Measurements from ENCODE around the gene IFT122.

IFT122 gene

DNA sequence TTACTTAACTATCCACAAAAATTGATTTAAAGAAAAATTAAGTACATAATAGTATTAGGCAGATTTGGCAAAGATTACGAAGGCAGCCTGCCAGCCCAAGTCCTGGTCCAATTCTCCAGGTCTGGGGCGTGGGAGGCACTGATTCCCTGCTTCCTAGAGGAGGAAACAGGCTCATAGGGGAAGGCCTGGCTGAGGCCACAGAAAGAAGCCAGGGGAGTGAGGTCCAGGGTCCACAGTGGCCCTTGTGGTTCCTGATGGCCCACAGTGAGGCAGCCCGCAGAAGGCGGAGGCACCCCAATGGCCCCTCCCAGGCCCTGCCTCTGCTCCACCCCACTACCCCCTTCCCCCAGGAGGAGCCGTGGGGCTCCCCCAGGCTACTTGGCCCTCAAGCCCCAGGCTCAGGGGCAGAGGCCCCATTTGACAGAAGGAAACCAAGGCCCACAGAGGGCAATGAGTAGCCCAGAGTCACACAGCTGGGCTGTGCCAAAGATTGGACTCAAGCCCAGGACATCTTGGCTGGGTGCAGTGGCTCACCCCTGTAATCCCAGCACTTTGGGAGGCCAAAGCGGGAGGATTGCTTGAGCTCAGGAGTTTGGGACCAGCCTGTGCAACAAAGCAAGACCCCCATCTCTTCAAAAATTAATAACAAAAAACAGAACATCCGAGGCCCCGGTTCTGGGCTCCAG lies 124.0 kb downstream of the IFT122 start:
- Histone ChIP-seq H3K9ac (no peak overlapping the region), H3K4me1 (no peaks in the 10 kb centered on the region), H3K4me3 (ENCODE audit: low read depth, low read length) (no peak overlapping the region), H3K4me2 (ENCODE audit: low read length) (no peak overlapping the region), H3K27ac (no peak overlapping the region), H3K79me2 (no peaks in the 10 kb centered on the region), H3K27me3 (ENCODE audit: control insufficient read depth, insufficient read depth, low read length) (no peaks in the 10 kb centered on the region), H3K9me3 (ENCODE audit: control insufficient read depth, low read length) (no peaks in the 10 kb centered on the region), H2AFZ (no peak overlapping the region), H3K36me3 (ENCODE audit: control insufficient read depth, insufficient read depth, low read length) (no peaks in the 10 kb centered on the region)
- TF ChIP-seq, protein P1, sequence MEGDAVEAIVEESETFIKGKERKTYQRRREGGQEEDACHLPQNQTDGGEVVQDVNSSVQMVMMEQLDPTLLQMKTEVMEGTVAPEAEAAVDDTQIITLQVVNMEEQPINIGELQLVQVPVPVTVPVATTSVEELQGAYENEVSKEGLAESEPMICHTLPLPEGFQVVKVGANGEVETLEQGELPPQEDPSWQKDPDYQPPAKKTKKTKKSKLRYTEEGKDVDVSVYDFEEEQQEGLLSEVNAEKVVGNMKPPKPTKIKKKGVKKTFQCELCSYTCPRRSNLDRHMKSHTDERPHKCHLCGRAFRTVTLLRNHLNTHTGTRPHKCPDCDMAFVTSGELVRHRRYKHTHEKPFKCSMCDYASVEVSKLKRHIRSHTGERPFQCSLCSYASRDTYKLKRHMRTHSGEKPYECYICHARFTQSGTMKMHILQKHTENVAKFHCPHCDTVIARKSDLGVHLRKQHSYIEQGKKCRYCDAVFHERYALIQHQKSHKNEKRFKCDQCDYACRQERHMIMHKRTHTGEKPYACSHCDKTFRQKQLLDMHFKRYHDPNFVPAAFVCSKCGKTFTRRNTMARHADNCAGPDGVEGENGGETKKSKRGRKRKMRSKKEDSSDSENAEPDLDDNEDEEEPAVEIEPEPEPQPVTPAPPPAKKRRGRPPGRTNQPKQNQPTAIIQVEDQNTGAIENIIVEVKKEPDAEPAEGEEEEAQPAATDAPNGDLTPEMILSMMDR (IDR thresholded peaks at IDR 0.05), result no peak

DNA sequence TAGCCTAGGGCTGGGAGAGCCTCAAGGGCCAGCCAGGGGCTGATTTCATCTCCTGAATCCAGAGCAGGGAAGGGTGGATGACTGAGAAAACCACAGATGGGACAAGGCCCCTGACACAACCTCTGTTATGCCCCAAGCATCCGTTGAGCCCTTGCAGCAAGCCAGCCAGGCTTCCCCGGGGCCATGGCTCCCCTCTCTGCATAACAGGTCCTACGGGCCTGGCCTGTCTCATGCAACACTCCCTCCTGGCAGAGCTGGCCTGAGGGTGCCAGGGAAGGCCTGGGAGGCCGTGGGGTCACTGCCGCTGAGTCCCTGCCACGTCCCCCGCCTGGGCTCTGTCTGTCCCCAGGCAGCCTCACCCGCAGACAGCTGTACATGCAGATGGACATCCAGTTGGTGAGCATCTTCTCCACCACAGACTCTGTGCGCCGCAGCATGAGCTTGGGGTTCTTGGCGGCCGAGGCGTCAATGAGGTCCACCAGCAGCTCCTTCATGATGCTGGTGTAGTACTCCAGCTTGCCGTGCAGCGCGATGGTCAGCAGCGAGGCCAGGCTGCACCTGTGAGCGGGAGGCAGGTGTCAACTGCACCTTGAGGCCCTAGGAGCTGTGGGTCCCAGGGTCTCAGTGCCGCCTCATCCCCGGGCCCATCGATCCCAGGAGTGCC lies 125.1 kb downstream of the IFT122 start:
- Histone ChIP-seq H3K27ac (no peak overlapping the region), H2AFZ (no peak overlapping the region), H3K4me3 (ENCODE audit: low read depth, low read length) (no peak overlapping the region), H3K4me1 (no peaks in the 10 kb centered on the region), H3K79me2 (no peaks in the 10 kb centered on the region), H3K9ac (no peak overlapping the region), H3K9me3 (ENCODE audit: control insufficient read depth, low read length) (no peaks in the 10 kb centered on the region), H3K4me2 (ENCODE audit: low read length) (no peak overlapping the region), H3K36me3 (ENCODE audit: control insufficient read depth, insufficient read depth, low read length) (no peaks in the 10 kb centered on the region), H3K27me3 (ENCODE audit: control insufficient read depth, insufficient read depth, low read length) (no peaks in the 10 kb centered on the region)
- TF ChIP-seq, protein P1 (IDR thresholded peaks at IDR 0.05), result no peak

DNA sequence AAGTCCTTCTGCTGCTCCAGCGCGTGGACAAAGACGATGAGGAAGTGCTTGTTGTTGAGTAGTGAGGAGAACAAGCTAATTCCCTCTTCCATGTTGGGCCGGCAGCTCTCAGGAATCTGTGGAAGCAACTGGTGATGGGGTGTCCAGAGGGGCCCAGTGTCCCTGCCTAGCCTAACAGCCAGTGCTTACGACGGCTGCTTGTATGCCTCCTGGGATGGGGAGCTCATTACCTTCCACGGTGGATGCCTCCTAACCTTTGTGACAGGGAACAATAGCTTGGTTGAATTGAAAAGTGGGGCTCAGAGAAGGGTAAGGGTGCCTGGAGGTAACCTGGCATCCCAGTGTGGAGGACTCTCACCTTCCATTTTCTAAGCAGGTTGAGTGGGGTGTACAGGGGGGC lies 125.9 kb downstream of the IFT122 start:
- H3K4me1 ChIP-seq, result no peaks in the 10 kb centered on the region
- H3K79me2 ChIP-seq, result no peaks in the 10 kb centered on the region
- no peak overlapping the region for H3K9ac ChIP-seq
- H2AFZ ChIP-seq, result no peak overlapping the region
- H3K27me3 ChIP-seq (ENCODE audit: control insufficient read depth, insufficient read depth, low read length), result no peaks in the 10 kb centered on the region
- no peak overlapping the region for H3K27ac ChIP-seq
- H3K9me3 ChIP-seq (ENCODE audit: control insufficient read depth, low read length), result no peaks in the 10 kb centered on the region
- no peak overlapping the region for H3K4me3 ChIP-seq (ENCODE audit: low read depth, low read length)
- TF ChIP-seq, protein P1 (IDR thresholded peaks at IDR 0.05), result no peak
- no peaks in the 10 kb centered on the region for H3K36me3 ChIP-seq (ENCODE audit: control insufficient read depth, insufficient read depth, low read length)
- no peak overlapping the region for H3K4me2 ChIP-seq (ENCODE audit: low read length)

DNA sequence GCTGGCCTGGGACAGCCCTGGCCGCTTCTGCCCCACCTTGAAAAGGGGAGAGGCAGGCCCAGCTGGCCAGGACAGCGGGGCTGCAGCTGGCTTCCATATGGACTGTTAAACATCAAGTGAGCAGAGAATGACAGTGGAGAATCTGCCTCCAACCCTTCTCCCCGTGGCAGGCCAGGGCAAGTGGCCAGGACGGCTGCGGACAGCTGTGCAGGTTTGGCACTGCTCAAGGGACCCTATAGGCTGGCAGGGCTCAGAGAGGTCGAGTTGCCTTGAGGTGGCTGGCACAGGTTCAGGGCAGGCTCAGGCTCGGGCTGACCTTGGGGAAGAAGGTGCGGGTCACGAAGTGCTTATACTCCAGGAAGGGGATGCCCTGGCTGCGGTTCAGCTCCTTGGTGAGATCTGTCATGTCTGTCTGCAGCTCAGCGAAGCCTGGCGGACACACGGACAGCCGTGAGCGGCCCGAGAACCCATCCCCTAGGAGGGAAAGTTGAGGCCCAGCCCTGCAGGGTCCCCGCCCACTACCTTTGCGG lies 127.2 kb downstream of the IFT122 start:
- Histone ChIP-seq H3K27me3 (ENCODE audit: control insufficient read depth, insufficient read depth, low read length) (no peaks in the 10 kb centered on the region), H3K79me2 (no peaks in the 10 kb centered on the region), H3K9ac (no peak overlapping the region), H3K4me3 (ENCODE audit: low read depth, low read length) (no peak overlapping the region), H3K4me2 (ENCODE audit: low read length) (no peak overlapping the region), H3K36me3 (ENCODE audit: control insufficient read depth, insufficient read depth, low read length) (no peaks in the 10 kb centered on the region), H2AFZ (no peak overlapping the region), H3K27ac (no peak overlapping the region), H3K9me3 (ENCODE audit: control insufficient read depth, low read length) (no peaks in the 10 kb centered on the region), H3K4me1 (no peaks in the 10 kb centered on the region)
- TF ChIP-seq, protein P1 (IDR thresholded peaks at IDR 0.05), result no peak

Data from parathyroid adenoma (tissue), 2 donors.